Activated T-cell treated with anti-CD3 and anti-CD28 coated beads, Interleukin-2, amount 50 U/mL, for 72 hours (primary cell): ENCODE measurements around the gene DOK7. TPM values are rescaled to one million over a fixed set of nuclear protein-coding genes. Genes with fewer than 3 reads are reported as not detected.

Experiments used
- ATAC-seq, 2 donors: fragments of 150-1000 bp; cut with Tn5 transposase; replicated peaks in 1 of 2; 2 replicates each; pipeline ENCODE4 v1.10.0; 2021; ENCODE audit warnings: moderate library complexity in 2 of 2, mild to moderate bottlenecking in 1 of 2
- DNase-seq, 2 donors: peaks; one replicate each; pipeline ENCODE4 v3.0.0; 2021 to 2022; ENCODE audit warnings: mixed read lengths in 1 of 2
- H3K27ac Mint-ChIP-seq: one replicate; pipeline ENCODE4 v1.8.0; 2022; ENCODE audit warnings: mild to moderate bottlenecking, moderate library complexity, mixed read lengths
- H3K27me3 Mint-ChIP-seq: one replicate; pipeline ENCODE4 v1.8.0; 2022; ENCODE audit warnings: low read depth, mixed read lengths
- H3K36me3 Mint-ChIP-seq, 2 donors: one replicate each; pipeline ENCODE4 v1.8.0; 2022; ENCODE audit warnings: mixed read lengths in 2 of 2, mild to moderate bottlenecking in 1 of 2; ENCODE audit not compliant: insufficient read depth in 2 of 2
- H3K4me1 Mint-ChIP-seq: one replicate; pipeline ENCODE4 v1.8.0; 2022; ENCODE audit warnings: low read depth, mixed read lengths
- H3K4me3 Mint-ChIP-seq, 2 donors: one replicate each; pipeline ENCODE4 v1.8.0; 2022; ENCODE audit warnings: mild to moderate bottlenecking in 2 of 2, mixed read lengths in 2 of 2, moderate library complexity in 2 of 2
- H3K9me3 Mint-ChIP-seq, 2 donors: one replicate each; pipeline ENCODE4 v1.8.0; 2022; ENCODE audit warnings: mixed read lengths in 2 of 2
- total RNA-seq, 2 donors: library from RNA; stranded (reverse); gene quantifications; one replicate each; pipeline ENCODE4 v1.2.3, GENCODE V29; 2022

Gene DOK7
- total RNA-seq, 2 donors from 2014 or later, result not detected

DNA sequence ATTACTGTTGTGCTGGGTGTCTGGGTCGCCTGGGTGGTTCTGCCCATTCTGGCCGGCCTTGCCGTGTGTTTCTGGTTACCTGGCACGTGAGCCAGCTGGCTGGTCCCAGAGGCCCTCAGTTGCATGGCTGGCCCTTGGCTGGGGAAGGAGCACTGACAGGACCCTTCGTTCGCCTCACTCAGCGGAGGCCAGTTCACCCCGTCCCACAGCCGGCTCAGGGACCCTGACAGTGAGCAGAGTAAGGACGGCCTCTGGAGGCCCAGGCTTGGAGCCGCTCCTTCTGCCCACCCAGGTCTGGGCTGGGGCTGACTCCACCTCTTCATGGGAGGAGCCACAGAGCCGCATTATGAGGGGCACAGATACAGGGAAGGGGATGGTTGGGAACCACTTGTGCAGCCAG, 41.6 kb upstream of the DOK7 start:
- DNase-seq, result no peak
- Mint-ChIP-seq H3K4me3 (no peak overlapping the region), H3K4me1 (no peaks in the 10 kb centered on the region), H3K9me3 (no peaks in the 10 kb centered on the region), H3K36me3 (no peaks in the 10 kb centered on the region), H3K27ac (no peak overlapping the region), H3K27me3 (no peaks in the 10 kb centered on the region)
- no peak for ATAC-seq

DNA sequence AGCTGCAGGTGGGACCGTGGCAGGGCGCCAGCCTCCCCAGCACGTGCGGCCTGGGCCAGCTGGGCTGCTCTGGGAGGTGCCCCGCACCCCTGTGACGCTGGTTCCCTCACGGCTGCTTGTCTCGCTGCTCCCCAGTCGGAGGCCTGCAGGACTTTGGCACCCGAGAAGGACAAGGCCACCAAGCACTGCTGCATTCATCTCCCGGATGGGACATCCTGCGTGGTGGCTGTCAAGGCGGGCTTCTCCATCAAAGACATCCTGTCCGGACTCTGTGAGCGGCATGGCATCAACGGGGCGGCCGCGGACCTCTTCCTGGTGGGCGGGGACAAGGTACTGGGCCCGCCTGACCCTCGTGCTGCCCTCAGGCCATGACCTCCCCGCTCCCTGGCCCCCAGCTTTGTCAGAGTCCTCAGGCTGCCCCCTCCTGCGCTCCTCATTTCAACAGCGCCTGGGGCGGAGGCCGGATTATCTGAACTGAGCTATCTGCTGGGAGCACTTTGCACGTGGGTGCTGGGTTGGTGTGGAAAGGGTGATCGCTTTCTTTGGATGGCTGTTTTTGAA, 40.8 kb upstream of the DOK7 start:
- Mint-ChIP-seq H3K27ac (no peak overlapping the region), H3K4me1 (no peaks in the 10 kb centered on the region), H3K36me3 (no peaks in the 10 kb centered on the region), H3K9me3 (no peaks in the 10 kb centered on the region), H3K4me3 (no peak overlapping the region), H3K27me3 (no peaks in the 10 kb centered on the region)
- DNase-seq, result no peak
- no peak for ATAC-seq

DNA sequence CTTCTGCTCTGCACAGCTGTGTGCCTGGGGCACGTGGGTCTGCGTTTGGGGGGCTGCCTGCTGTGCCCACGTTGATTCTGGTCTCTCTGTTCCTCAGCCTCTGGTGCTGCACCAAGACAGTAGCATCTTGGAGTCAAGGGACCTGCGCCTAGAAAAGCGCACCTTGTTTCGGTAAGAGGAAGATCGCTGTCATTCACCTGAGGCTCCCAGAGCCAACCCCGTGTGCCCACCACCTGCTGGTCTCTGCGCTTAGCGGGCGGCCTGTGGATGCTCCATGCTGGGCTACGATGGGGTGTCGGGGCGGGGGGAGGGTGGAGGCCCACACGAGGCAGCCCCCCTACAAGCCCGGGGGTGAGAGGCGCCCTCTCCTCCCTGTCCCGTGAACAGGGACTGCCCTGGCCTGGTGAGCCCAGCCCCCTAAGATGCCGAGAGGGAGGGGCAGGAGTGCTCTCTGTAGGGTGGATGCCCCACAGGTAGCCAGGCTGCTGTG, 40.3 kb upstream of the DOK7 start:
- no peaks in the 10 kb centered on the region for H3K27me3 Mint-ChIP-seq
- H3K9me3 Mint-ChIP-seq, result no peaks in the 10 kb centered on the region
- ATAC-seq (no peak), DNase-seq (no peak)
- H3K4me3 Mint-ChIP-seq, result no peak overlapping the region
- H3K27ac Mint-ChIP-seq, result no peak overlapping the region
- no peaks in the 10 kb centered on the region for H3K36me3 Mint-ChIP-seq
- no peaks in the 10 kb centered on the region for H3K4me1 Mint-ChIP-seq

DNA sequence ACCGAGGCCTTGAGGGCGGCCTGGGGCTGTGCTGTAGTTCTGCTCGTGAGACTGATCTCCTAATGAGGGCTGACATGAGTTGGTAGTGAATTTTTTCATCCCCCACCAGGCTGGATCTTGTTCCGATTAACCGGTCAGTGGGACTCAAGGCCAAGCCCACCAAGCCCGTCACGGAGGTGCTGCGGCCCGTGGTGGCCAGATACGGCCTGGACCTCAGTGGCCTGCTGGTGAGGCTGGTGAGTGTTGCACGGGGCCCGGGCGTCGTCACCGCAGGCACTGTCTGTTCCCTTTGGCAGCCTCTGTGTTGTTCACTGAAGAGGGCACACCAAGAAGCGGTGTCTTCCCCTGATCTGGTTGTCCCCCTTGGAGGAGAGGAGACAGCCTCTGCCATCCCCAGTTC, 39.7 kb upstream of the DOK7 start:
- Mint-ChIP-seq H3K9me3 (no peaks in the 10 kb centered on the region), H3K4me1 (no peaks in the 10 kb centered on the region), H3K36me3 (no peaks in the 10 kb centered on the region), H3K27ac (no peak overlapping the region), H3K4me3 (no peak overlapping the region), H3K27me3 (no peaks in the 10 kb centered on the region)
- ATAC-seq (no peak), DNase-seq (no peak)

DNA sequence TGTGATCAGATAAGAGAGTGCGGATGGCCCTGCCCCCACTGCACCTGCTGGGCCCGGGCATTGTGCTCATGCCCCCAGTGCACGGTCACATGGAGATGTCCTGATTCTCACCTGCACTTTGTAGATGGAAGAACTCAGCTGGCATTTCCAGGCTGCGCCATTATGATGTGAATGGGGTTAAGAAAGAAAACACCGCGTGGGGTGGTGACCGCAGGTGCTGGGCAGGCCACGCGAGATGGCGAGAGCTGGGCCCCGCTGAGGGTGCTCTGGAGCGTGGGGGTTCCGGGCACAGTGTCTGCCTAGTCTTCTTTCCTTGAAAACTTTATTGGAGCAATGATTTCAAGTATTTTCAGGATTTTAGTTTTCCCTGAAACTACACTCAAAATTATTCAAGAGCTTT, 39.2 kb upstream of the DOK7 start:
- Mint-ChIP-seq H3K9me3 (no peaks in the 10 kb centered on the region), H3K27ac (no peak overlapping the region), H3K4me3 (no peak overlapping the region), H3K27me3 (no peaks in the 10 kb centered on the region), H3K36me3 (no peaks in the 10 kb centered on the region), H3K4me1 (no peaks in the 10 kb centered on the region)
- DNase-seq (no peak), ATAC-seq (no peak)

DNA sequence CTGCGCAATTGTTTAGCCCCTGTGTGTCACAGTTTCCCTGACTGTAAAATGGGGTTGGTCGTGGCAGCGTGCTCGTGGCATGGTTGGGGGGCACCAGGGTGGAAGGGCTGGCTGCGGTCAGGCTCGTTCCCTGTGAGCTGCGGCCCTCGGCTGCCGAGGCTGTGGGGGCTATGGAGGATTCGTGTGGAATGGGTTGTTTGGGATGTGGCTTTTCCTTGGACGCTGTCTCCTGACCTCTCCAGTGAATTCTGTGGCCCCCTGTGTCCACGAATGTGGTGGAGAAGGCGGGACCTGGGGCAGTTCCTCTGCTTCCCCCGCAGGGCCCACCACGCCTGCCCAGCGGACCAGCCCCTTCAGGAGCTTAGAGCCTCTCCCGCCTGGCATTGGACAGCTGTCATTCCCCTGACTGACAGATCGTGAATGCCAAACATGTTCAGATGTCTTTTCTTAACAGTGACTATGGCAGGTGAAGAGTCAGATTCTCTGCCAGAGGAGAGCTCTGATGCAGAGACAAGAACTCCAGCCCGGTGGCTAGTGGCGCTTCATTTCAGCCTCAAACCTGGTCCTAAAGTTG, 38.5 kb upstream of the DOK7 start:
- no peaks in the 10 kb centered on the region for H3K27me3 Mint-ChIP-seq
- H3K9me3 Mint-ChIP-seq, result no peaks in the 10 kb centered on the region
- no peaks in the 10 kb centered on the region for H3K4me1 Mint-ChIP-seq
- no peaks in the 10 kb centered on the region for H3K36me3 Mint-ChIP-seq
- no peak overlapping the region for H3K27ac Mint-ChIP-seq
- no peak for ATAC-seq
- H3K4me3 Mint-ChIP-seq, result no peak overlapping the region
- DNase-seq, result no peak

DNA sequence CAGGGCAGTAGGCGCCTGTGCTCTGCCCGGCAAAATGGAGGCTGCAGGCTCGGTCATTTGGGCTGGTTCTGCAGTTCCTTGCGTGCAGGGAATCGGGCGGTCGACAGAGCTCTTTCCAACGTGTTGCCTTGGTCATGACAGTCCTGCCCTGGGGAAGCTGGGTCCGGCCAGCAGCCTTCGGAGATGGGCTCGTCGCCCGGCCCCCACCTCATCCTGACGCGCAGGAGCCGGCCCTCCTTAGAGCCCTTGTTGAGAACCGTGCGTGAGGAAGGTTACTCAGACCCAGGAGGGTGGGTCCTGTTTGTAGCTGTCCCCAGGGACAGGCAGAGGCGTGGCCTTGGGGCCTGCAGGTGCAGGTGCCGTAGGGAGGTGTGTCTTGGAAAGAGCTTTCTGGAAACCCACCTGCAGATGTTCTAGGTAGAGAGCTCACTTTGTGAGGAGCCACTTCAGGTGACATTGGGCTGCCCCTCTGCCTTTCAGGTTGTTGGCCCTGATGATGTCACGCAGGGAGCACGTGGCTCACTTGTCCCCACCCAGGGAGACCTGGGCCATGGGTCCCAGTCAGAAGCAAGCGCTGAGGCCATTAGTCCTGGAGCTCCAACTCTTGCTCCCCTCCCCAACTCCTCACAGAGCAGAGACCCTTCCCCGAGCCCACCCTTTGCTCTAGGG, 36.5 kb upstream of the DOK7 start:
- no peaks in the 10 kb centered on the region for H3K27me3 Mint-ChIP-seq
- no peak overlapping the region for H3K4me3 Mint-ChIP-seq
- no peaks in the 10 kb centered on the region for H3K4me1 Mint-ChIP-seq
- ATAC-seq (no peak), DNase-seq (no peak)
- H3K36me3 Mint-ChIP-seq, result no peaks in the 10 kb centered on the region
- H3K9me3 Mint-ChIP-seq, result no peaks in the 10 kb centered on the region
- H3K27ac Mint-ChIP-seq, result no peak overlapping the region

DNA sequence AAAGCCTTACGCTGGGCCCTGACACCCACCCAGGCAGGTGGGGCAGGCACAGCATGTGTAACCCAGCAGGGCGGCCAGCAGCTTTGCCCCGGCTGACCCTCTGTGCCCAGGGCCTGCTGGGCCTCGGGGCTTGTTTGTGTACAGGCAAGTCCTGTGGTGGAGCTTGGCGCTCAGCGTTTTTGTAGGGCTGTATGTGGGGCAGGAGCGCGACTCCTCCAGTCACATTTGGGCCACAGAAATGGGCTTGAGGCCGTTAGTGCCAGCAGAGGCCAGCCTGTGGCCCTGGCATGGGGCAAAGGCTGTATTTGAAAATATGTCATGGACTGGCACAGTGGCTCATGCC, 36.0 kb upstream of the DOK7 start:
- Mint-ChIP-seq H3K27ac (no peak overlapping the region), H3K4me1 (no peaks in the 10 kb centered on the region), H3K9me3 (no peaks in the 10 kb centered on the region), H3K27me3 (no peaks in the 10 kb centered on the region), H3K4me3 (no peak overlapping the region), H3K36me3 (no peaks in the 10 kb centered on the region)
- no peak for ATAC-seq
- no peak for DNase-seq

DNA sequence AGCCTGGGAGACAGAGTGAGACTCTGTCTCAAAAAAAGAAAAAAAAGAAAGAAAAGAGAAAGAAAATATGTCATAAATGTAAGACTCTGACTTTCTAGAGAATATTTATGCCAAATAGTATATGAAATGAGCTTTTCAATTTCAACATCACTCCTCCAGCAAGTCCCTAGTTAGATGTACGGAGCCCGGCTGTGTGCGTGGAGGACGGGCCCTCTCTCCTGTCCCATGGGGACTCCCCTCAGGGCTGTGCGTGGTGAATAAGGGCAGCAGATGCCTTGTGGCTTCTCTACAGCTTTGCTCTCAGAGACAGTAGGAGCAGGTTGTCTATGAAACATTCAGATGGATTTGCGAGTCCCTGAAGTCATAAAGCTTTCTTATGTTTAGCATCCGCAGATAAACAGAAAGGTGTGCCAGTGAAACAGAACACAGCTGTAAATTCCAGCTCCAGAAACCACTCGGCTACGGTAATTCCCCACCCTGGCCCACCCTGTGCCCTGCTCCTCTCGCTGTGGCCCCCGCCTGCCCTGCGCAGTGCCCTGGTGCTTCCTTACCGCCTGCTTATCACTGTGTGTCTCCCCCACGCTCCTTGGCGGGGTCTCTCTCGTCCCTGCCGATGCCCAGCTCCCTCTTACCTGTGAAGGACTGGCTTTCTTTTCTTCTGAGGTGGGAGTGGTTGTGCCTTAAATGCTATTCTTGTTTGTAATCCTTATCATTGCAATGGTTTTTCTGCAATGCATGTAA, 35.2 kb upstream of the DOK7 start:
- ATAC-seq (no peak), DNase-seq (no peak)
- no peaks in the 10 kb centered on the region for H3K36me3 Mint-ChIP-seq
- no peaks in the 10 kb centered on the region for H3K9me3 Mint-ChIP-seq
- no peak overlapping the region for H3K4me3 Mint-ChIP-seq
- no peaks in the 10 kb centered on the region for H3K27me3 Mint-ChIP-seq
- H3K27ac Mint-ChIP-seq, result no peak overlapping the region
- H3K4me1 Mint-ChIP-seq, result no peaks in the 10 kb centered on the region

DNA sequence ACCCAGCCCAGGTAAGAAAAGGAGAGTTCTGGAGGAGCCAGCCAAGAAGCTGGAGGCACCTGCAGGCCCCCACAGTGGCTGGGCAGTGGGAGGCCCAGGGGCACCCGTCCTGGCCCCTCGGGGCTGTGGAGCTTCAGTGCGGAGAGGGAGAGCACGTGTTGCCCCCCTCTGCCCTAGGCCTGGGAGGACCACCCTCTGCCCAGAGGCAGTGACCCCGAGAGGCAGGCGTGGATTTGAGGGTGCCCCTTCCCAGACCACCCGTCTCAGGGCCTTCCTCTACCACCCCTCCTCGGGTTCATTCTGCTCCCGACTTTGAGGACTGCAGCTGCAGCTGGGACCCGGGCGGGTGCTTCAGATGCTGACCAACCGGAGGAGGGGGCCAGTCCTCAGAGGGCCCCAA, 33.5 kb upstream of the DOK7 start:
- no peaks in the 10 kb centered on the region for H3K4me1 Mint-ChIP-seq
- no peaks in the 10 kb centered on the region for H3K27me3 Mint-ChIP-seq
- H3K9me3 Mint-ChIP-seq, result no peaks in the 10 kb centered on the region
- H3K27ac Mint-ChIP-seq, result no peak overlapping the region
- no peak overlapping the region for H3K4me3 Mint-ChIP-seq
- DNase-seq (no peak), ATAC-seq (no peak)
- H3K36me3 Mint-ChIP-seq, result no peaks in the 10 kb centered on the region

DNA sequence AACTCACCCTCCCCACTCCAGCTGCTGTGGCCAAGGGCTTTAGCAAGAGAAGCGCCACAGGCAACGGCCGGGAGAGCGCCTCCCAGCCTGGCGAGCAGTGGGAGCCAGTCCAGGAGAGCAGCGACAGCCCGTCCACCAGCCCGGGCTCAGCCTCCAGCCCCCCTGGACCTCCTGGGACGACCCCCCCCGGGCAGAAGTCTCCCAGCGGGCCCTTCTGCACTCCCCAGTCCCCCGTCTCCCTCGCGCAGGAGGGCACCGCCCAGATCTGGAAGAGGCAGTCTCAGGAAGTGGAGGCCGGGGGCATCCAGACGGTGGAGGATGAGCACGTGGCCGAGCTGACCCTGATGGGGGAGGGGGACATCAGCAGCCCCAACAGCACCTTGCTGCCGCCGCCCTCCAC, 32.6 kb upstream of the DOK7 start:
- ATAC-seq (no peak), DNase-seq (no peak)
- no peaks in the 10 kb centered on the region for H3K36me3 Mint-ChIP-seq
- H3K4me3 Mint-ChIP-seq, result no peak overlapping the region
- no peaks in the 10 kb centered on the region for H3K9me3 Mint-ChIP-seq
- no peaks in the 10 kb centered on the region for H3K4me1 Mint-ChIP-seq
- no peak overlapping the region for H3K27ac Mint-ChIP-seq
- H3K27me3 Mint-ChIP-seq, result no peaks in the 10 kb centered on the region

DNA sequence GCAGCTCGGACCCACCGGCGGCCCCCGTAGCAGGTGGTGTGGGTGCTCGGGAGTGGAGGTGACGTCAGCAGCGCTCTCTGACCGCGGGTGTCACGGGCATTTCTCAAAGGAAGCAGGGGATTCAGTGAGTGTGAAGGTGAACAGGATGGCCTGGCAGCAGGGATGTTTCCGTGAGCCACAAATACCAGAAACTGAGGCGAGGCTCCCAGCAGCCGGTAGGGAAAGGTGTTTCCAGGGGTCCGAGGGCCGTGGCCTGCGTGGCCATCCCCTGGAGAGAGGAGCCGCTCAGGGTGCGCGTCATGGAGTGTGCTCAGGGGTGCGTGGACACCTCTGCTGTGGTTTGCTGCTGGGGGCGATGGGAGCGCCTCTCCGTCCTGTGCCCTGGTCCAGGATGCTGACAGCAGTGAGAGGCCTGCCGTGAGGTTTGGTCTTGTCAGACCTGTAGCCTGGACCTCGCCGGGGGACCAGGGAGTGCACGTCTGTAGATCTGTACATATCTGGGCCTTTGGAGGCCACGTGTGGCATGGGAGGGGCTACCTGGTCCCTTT, 31.6 kb upstream of the DOK7 start:
- ATAC-seq (no peak), DNase-seq (no peak)
- Mint-ChIP-seq H3K4me3 (no peak overlapping the region), H3K9me3 (no peaks in the 10 kb centered on the region), H3K27me3 (no peaks in the 10 kb centered on the region), H3K36me3 (no peaks in the 10 kb centered on the region), H3K4me1 (no peaks in the 10 kb centered on the region), H3K27ac (no peak overlapping the region)

DNA sequence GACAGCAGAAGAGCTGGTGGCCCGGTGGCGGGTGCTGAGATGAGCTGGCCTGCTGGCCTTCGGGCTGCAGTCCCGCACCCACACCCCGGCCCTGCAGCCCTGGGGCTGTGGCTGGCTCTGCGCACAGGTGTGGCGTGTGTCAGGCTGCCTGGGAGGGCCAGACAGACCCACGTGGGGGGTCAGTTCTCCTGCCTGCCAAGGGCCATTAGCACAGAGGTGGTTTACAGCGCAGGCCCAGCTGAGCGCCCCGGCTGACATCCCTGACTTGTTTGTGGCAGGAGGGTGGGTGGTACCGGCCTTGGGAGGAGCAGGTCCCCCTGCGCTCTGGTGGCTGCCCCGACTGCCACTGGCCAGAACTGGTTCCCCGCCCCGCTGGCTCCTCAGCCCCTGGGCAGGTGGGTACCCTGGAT, 30.7 kb upstream of the DOK7 start:
- ATAC-seq (no peak), DNase-seq (no peak)
- Mint-ChIP-seq H3K4me3 (no peak overlapping the region), H3K27me3 (no peaks in the 10 kb centered on the region), H3K9me3 (no peaks in the 10 kb centered on the region), H3K4me1 (no peaks in the 10 kb centered on the region), H3K27ac (no peak overlapping the region), H3K36me3 (no peaks in the 10 kb centered on the region)
